GM13977 (cell line): Measurements from ENCODE around the gene ACADS.
A peak's percentile ranks its signal among the peaks of the same experiment; 100 is the strongest.

Experiments used
- DNase-seq: peaks from one replicate; pipeline ENCODE4 v3.0.0; 2012; ENCODE audit warnings: low spot score
- CTCF ChIP-seq: IDR thresholded peaks from 2 replicates; pipeline ENCODE4 v1.5.1; 2012; ENCODE audit warnings: mild to moderate bottlenecking, control low read depth; ENCODE audit not compliant: insufficient read depth; ENCODE audit errors: extremely low read depth, missing control alignments
- in situ Hi-C: fragments of 300-500 bp; cut with MboI; formaldehyde crosslinking; loops from one replicate; pipeline ENCODE4 v1.12.0; 2022; ENCODE audit warnings: low sequenced_read_pairs, low pct_unique_long_range_greater_than_20kb, mixed read lengths, inconsistent platforms; ENCODE audit not compliant: unreplicated experiment

Gene ACADS

GRCh38 chr12:120710031-120710804 lies 15.4 kb upstream of the ACADS start, which contains the start of gene UNC119B:
Gene UNC119B (plus strand): TSS chr12:120710458. CDS start chr12:120710475, 17 bp downstream.
- in situ Hi-C loops: loop anchor here (10.0 kb wide), 2 partner anchors 65 to 125 kb away; partner anchors contain the start of genes CABP1 and POP5
- no peak for TF ChIP-seq CTCF
- peak; percentile 92 for DNase-seq

- DNase-seq: peak; percentile 47
- TF ChIP-seq CTCF: no peak
- in situ Hi-C loops: loop anchor here (10.0 kb wide), 2 partner anchors 66 to 126 kb away; partner anchors contain the start of genes CABP1 and POP5
Observed at GRCh38 chr12:120710805-120711296, 14.8 kb upstream of the ACADS start.

GRCh38 chr12:120711411-120711810 lies 14.2 kb upstream of the ACADS start:
- DNase-seq: no peak
- no peak for TF ChIP-seq CTCF
- in situ Hi-C loops: loop anchor here (10.0 kb wide), 2 partner anchors 67 to 127 kb away; partner anchors contain the start of genes CABP1 and POP5

- no peak for DNase-seq
- TF ChIP-seq CTCF: no peak
- in situ Hi-C loops: loop anchor here (10.0 kb wide), 2 partner anchors 68 to 128 kb away; partner anchors contain the start of genes CABP1 and POP5
Observed at GRCh38 chr12:120712610-120713009, 13.0 kb upstream of the ACADS start.

GRCh38 chr12:120713861-120714482 lies 11.7 kb upstream of the ACADS start:
- in situ Hi-C loops: loop anchor here (10.0 kb wide), 2 partner anchors 69 to 129 kb away; partner anchors contain the start of genes CABP1 and POP5
- DNase-seq: peak; percentile 85
- TF ChIP-seq CTCF: peak; percentile 79

- in situ Hi-C loops: loop anchor here (10.0 kb wide), 2 partner anchors 73 to 133 kb away; partner anchors contain the start of genes CABP1 and POP5
- DNase-seq: no peak
- no peak for TF ChIP-seq CTCF
Observed at GRCh38 chr12:120718055-120718454, 7.6 kb upstream of the ACADS start.
